ENCODE data around the gene CHI3L2. TPM values are rescaled to one million over a fixed set of nuclear protein-coding genes. Genes with fewer than 3 reads are reported as not detected.

CHI3L2 gene
- total and polyA plus RNA-seq, 2 experiments from 2014 or later = 0.68 TPM; not detected in 1

DNA sequence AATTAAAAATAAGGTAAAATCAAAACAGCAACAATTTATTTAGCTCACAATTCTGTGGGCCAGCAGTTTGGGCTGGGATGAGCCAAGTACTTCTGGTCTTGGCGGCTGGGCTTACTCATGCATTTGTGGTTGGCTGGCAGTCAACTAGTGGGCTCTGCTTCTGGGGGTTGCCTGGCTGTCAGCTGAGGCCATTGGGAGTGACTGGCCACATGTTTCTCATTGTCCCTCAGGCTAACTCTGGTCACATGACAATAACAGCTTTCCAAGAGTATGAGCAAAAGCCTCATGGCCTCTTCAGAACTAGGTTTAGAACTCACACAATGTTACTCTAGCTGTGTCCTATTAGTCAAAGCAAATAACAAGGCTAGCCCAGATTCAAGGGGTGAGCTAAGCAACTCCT is 47.6 kb downstream of the CHI3L2 start (continued):
- TF ChIP-seq, protein P1, sequence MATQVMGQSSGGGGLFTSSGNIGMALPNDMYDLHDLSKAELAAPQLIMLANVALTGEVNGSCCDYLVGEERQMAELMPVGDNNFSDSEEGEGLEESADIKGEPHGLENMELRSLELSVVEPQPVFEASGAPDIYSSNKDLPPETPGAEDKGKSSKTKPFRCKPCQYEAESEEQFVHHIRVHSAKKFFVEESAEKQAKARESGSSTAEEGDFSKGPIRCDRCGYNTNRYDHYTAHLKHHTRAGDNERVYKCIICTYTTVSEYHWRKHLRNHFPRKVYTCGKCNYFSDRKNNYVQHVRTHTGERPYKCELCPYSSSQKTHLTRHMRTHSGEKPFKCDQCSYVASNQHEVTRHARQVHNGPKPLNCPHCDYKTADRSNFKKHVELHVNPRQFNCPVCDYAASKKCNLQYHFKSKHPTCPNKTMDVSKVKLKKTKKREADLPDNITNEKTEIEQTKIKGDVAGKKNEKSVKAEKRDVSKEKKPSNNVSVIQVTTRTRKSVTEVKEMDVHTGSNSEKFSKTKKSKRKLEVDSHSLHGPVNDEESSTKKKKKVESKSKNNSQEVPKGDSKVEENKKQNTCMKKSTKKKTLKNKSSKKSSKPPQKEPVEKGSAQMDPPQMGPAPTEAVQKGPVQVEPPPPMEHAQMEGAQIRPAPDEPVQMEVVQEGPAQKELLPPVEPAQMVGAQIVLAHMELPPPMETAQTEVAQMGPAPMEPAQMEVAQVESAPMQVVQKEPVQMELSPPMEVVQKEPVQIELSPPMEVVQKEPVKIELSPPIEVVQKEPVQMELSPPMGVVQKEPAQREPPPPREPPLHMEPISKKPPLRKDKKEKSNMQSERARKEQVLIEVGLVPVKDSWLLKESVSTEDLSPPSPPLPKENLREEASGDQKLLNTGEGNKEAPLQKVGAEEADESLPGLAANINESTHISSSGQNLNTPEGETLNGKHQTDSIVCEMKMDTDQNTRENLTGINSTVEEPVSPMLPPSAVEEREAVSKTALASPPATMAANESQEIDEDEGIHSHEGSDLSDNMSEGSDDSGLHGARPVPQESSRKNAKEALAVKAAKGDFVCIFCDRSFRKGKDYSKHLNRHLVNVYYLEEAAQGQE (IDR thresholded peaks at IDR 0.05; ENCODE audit: unreplicated experiment) = no peak
- TF ChIP-seq, protein P2, sequence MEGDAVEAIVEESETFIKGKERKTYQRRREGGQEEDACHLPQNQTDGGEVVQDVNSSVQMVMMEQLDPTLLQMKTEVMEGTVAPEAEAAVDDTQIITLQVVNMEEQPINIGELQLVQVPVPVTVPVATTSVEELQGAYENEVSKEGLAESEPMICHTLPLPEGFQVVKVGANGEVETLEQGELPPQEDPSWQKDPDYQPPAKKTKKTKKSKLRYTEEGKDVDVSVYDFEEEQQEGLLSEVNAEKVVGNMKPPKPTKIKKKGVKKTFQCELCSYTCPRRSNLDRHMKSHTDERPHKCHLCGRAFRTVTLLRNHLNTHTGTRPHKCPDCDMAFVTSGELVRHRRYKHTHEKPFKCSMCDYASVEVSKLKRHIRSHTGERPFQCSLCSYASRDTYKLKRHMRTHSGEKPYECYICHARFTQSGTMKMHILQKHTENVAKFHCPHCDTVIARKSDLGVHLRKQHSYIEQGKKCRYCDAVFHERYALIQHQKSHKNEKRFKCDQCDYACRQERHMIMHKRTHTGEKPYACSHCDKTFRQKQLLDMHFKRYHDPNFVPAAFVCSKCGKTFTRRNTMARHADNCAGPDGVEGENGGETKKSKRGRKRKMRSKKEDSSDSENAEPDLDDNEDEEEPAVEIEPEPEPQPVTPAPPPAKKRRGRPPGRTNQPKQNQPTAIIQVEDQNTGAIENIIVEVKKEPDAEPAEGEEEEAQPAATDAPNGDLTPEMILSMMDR (conservative IDR thresholded peaks at IDR 0.05; ENCODE audit: low read depth in 2 of 2) = no peak
- TF ChIP-seq ZNF331 (CRISPR knock-in tag; IDR thresholded peaks at IDR 0.05; ENCODE audit: low read depth) (no peak), STAT1 (IDR thresholded peaks at IDR 0.05; ENCODE audit: unreplicated experiment) (no peak)

DNA sequence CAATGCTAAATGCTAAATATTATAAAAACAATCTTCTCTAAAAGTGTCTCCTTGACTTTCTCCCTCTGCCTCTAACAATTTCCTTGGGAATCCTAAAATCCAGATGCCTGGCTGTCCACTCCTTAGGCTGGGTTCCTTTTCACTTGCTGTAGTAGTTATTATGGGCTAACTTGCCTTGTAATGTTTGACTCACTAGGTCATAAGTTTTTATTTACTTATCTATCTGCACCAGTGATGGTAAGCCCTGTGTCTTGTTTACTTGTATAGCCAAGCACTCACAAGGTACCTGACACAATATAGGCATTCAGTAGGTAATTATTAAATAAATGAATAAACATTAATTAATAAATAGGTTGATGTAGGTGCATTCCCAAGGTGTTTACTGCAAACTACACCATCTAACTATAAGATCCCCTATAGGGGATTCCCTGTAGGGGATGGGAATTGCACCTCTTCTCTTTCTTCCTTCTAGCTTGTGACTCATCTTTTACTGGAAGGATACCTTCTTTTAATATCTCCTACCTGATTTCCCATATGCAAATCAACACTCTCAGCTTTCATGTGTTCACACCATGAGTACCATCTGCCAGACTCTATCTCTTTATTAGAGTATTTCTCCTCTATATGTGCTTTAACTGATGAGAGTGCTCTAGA is 48.4 kb downstream of the CHI3L2 start:
- Mint-ChIP-seq H3K9me3 (no peaks in the 10 kb centered on the region), H3K36me3 (ENCODE audit: low read depth) (no peaks in the 10 kb centered on the region), H3K27ac (no peak overlapping the region), H3K4me1 (peaks cover 16% of the 10 kb centered on the region), H3K4me3 (no peak overlapping the region), H3K27me3 (ENCODE audit: insufficient read depth, low read depth, poor library complexity) (peaks cover 6% of the 10 kb centered on the region)
- H3K27me3 ChIP-seq (ENCODE audit: insufficient read depth) = no peaks in the 10 kb centered on the region
- no peak for DNase-seq (ENCODE audit: low spot score)
- H3K4me2 ChIP-seq = no peak overlapping the region
- no peak for ATAC-seq
- no peaks in the 10 kb centered on the region for H3K36me3 ChIP-seq (ENCODE audit: insufficient read depth)
- peaks cover 10% of the 10 kb centered on the region; the same call in 1 of the 2 replicates for H3K9me2 ChIP-seq (ENCODE audit: insufficient read depth)
- no peak overlapping the region for H3K4me3 ChIP-seq
- no peaks in the 10 kb centered on the region for H3K79me2 ChIP-seq (replicated peaks; ENCODE audit: insufficient read depth)
- no peak overlapping the region for H3K27ac ChIP-seq (ENCODE audit: low read depth)
- peaks cover 12% of the 10 kb centered on the region for H3K4me1 ChIP-seq (ENCODE audit: insufficient read depth)
- H2AFZ ChIP-seq = no peak overlapping the region
- H3F3A ChIP-seq (replicated peaks; ENCODE audit: low read depth) = no peaks in the 10 kb centered on the region
- no peaks in the 10 kb centered on the region for H4K20me1 ChIP-seq (replicated peaks; ENCODE audit: insufficient read depth)
- TF ChIP-seq EZH2phosphoT487 (IDR thresholded peaks at IDR 0.05; ENCODE audit: unreplicated experiment) (no peak), NANOG (IDR thresholded peaks at IDR 0.05; ENCODE audit: borderline replicate concordance) (no peak), ZNF114 (CRISPR knock-in tag; IDR thresholded peaks at IDR 0.05) (no peak), POLR2AphosphoS5 (IDR thresholded peaks at IDR 0.05; ENCODE audit: low read depth) (no peak)
- TF ChIP-seq, protein P3, sequence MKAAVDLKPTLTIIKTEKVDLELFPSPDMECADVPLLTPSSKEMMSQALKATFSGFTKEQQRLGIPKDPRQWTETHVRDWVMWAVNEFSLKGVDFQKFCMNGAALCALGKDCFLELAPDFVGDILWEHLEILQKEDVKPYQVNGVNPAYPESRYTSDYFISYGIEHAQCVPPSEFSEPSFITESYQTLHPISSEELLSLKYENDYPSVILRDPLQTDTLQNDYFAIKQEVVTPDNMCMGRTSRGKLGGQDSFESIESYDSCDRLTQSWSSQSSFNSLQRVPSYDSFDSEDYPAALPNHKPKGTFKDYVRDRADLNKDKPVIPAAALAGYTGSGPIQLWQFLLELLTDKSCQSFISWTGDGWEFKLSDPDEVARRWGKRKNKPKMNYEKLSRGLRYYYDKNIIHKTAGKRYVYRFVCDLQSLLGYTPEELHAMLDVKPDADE (IDR thresholded peaks at IDR 0.05) = no peak
- TF ChIP-seq, protein P2 (conservative IDR thresholded peaks at IDR 0.05; ENCODE audit: low read depth in 2 of 2) = no peak

All from GM23338 (cell line).